OCI-LY7 (cell line): ENCODE results near the gene SMYD3.

Source experiments
- EZH2phosphoT487 ChIP-seq: fragments of 200-600 bp; sonication (generic); IDR thresholded peaks from 2 replicates; pipeline ENCODE4 v1.6.1; 2018; ENCODE audit warnings: low read depth, borderline replicate concordance, mild to moderate bottlenecking, mixed run types, antibody characterized with exemption, low read length, moderate library complexity, mixed read lengths
- TF ChIP-seq, protein P1 (sequence below): fragments of 200-600 bp; sonication (generic); conservative IDR thresholded peaks from 2 replicates; pipeline ENCODE4 v1.5.1; 2014; ENCODE audit warnings: mild to moderate bottlenecking, antibody characterized with exemption, low read length, moderate library complexity, mixed read lengths

DNA sequence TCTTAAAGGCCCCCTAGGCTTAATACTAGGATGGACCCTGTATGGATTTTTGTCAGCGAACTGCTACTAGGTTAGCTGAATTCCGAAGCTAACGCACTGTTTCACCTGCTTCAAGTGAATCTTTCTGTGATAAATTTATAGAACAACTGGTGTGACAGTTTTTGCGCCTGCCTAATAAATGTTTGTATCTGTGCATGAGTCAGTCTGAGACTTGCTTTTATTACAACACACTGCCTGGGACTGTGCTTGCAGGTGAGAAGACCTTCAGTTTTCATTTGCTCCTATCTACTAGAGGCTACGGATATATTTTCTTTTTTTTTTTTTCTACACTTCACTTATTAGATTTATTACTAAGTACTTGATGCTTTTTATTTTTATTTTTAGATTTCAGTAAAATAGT lies 420.9 kb downstream of the SMYD3 start:
- TF ChIP-seq, protein P1, sequence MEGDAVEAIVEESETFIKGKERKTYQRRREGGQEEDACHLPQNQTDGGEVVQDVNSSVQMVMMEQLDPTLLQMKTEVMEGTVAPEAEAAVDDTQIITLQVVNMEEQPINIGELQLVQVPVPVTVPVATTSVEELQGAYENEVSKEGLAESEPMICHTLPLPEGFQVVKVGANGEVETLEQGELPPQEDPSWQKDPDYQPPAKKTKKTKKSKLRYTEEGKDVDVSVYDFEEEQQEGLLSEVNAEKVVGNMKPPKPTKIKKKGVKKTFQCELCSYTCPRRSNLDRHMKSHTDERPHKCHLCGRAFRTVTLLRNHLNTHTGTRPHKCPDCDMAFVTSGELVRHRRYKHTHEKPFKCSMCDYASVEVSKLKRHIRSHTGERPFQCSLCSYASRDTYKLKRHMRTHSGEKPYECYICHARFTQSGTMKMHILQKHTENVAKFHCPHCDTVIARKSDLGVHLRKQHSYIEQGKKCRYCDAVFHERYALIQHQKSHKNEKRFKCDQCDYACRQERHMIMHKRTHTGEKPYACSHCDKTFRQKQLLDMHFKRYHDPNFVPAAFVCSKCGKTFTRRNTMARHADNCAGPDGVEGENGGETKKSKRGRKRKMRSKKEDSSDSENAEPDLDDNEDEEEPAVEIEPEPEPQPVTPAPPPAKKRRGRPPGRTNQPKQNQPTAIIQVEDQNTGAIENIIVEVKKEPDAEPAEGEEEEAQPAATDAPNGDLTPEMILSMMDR = no peak
- no peak for TF ChIP-seq EZH2phosphoT487
